ENCODE results near the gene MVB12B. TPM values are rescaled to one million over a fixed set of nuclear protein-coding genes. Genes with fewer than 3 reads are reported as not detected.

Gene MVB12B
- total RNA-seq, 4 donors from 2014 or later = 6.1 to 18.0 (median 13.2) TPM

GRCh38 chr9:126312584-126313551 lies 13.8 kb upstream of the MVB12B start:
- DNase-seq (no peak), ATAC-seq (no peak)
- Histone ChIP-seq H3K4me1 (no peaks in the 10 kb centered on the region), H3K4me3 (no peak overlapping the region), H3K36me3 (no peaks in the 10 kb centered on the region), H3K27me3 (no peaks in the 10 kb centered on the region), H3K27ac (no peak overlapping the region), H3K9me3 (no peaks in the 10 kb centered on the region)
- TF ChIP-seq POLR2A (IDR thresholded peaks at IDR 0.05) (no peak), CTCF (IDR thresholded peaks at IDR 0.05 in 4 of 5, conservative IDR thresholded peaks at IDR 0.05 in 1 of 5) (no peak)
- in situ Hi-C loops (cut with MboI; ENCODE audit: low sequenced_read_pairs in 4 of 4) (loop anchor here in 3 of 4 donors (10.0 to 25.0 kb wide), 2 partner anchors 174 to 182 kb away; no protein-coding TSS in a partner anchor), intact Hi-C loops (cut with DNase I; ENCODE audit: low total_unique reads) (no loop called here)

- TF ChIP-seq POLR2A (IDR thresholded peaks at IDR 0.05) = no peak
- TF ChIP-seq CTCF (IDR thresholded peaks at IDR 0.05 in 4 of 5, conservative IDR thresholded peaks at IDR 0.05 in 1 of 5) = no peak
- Histone ChIP-seq H3K9me3 (no peaks in the 10 kb centered on the region), H3K27ac (no peak overlapping the region), H3K27me3 (no peaks in the 10 kb centered on the region), H3K36me3 (no peaks in the 10 kb centered on the region), H3K4me1 (no peaks in the 10 kb centered on the region), H3K4me3 (no peak overlapping the region)
- ATAC-seq = no peak
- in situ Hi-C loops (cut with MboI; ENCODE audit: low sequenced_read_pairs in 4 of 4) = loop anchor here (5.0 to 25.0 kb wide), 4 partner anchors 81 to 179 kb away; no protein-coding TSS in a partner anchor
- no peak for DNase-seq
- intact Hi-C loops (cut with DNase I; ENCODE audit: low total_unique reads) = no loop called here
Measured at GRCh38 chr9:126316085-126316655, 10.5 kb upstream of the MVB12B start.

GRCh38 chr9:126317513-126317912 lies 9.1 kb upstream of the MVB12B start:
- no peak overlapping the region for H3K4me3 ChIP-seq
- peak; percentile 44 to 48 for DNase-seq
- peak; percentile 73 to 77 for ATAC-seq
- H3K4me1 ChIP-seq = no peaks in the 10 kb centered on the region
- TF ChIP-seq CTCF (IDR thresholded peaks at IDR 0.05 in 4 of 5, conservative IDR thresholded peaks at IDR 0.05 in 1 of 5) (peak; percentile 52 to 71 (median 65)), POLR2A (IDR thresholded peaks at IDR 0.05) (no peak)
- in situ Hi-C loops (cut with MboI; ENCODE audit: low sequenced_read_pairs in 4 of 4) = loop anchor here (5.0 to 25.0 kb wide), 4 partner anchors 80 to 177 kb away; no protein-coding TSS in a partner anchor
- H3K27ac ChIP-seq = no peak overlapping the region
- H3K27me3 ChIP-seq = no peaks in the 10 kb centered on the region
- no peaks in the 10 kb centered on the region for H3K9me3 ChIP-seq
- intact Hi-C loops (cut with DNase I; ENCODE audit: low total_unique reads) = loop anchor here (1.0 kb wide), 1 partner anchor 81 kb away; no protein-coding TSS in a partner anchor
- no peaks in the 10 kb centered on the region for H3K36me3 ChIP-seq

GRCh38 chr9:126318858-126319257 lies 7.8 kb upstream of the MVB12B start:
- peaks cover 0 to 6% (median 0%) of the 10 kb centered on the region in 3 donors for H3K9me3 ChIP-seq
- H3K27ac ChIP-seq = no peak overlapping the region
- no peaks in the 10 kb centered on the region for H3K4me1 ChIP-seq
- in situ Hi-C loops (cut with MboI; ENCODE audit: low sequenced_read_pairs in 4 of 4) (loop anchor here (5.0 to 25.0 kb wide), 4 partner anchors 78 to 176 kb away; no protein-coding TSS in a partner anchor), intact Hi-C loops (cut with DNase I; ENCODE audit: low total_unique reads) (no loop called here)
- ATAC-seq = no peak
- H3K4me3 ChIP-seq = no peak overlapping the region
- DNase-seq = no peak
- no peaks in the 10 kb centered on the region for H3K36me3 ChIP-seq
- no peaks in the 10 kb centered on the region for H3K27me3 ChIP-seq
- TF ChIP-seq POLR2A (IDR thresholded peaks at IDR 0.05) (no peak), CTCF (IDR thresholded peaks at IDR 0.05 in 4 of 5, conservative IDR thresholded peaks at IDR 0.05 in 1 of 5) (no peak)
